ENCODE results near the gene OTUD3. TPM values are rescaled to one million over a fixed set of nuclear protein-coding genes. Genes with fewer than 3 reads are reported as not detected.
A peak's percentile ranks its signal among the peaks of the same experiment; 100 is the strongest.
"Not testable (repeated sequence)": the region's sequence is repeated elsewhere in the genome, so short reads cannot be mapped to it uniquely, and the experiment has no call there.

Gene OTUD3
- polyA plus RNA-seq, 6 donors from 2014 or later: 0.74 to 3.6 (median 2.0) TPM

- ATAC-seq (ENCODE audit: low read depth in 2 of 2): no peak
- DNase-seq: no peak
- Mint-ChIP-seq H3K4me1 (peaks cover 0 to 5% (median 0%) of the 10 kb centered on the region in 3 donors), H3K27me3 (peaks cover 16 to 38% (median 26%) of the 10 kb centered on the region in 3 donors), H3K9me3 (peaks cover 0 to 20% (median 10%) of the 10 kb centered on the region in 7 donors), H3K27ac (no peak overlapping the region), H3K36me3 (peaks cover 0 to 8% of the 10 kb centered on the region in 2 donors), H3K4me3 (no peak overlapping the region)
Observed at GRCh38 chr1:19859876-19860275, 22.3 kb upstream of the OTUD3 start.

- H3K4me1 Mint-ChIP-seq: peaks cover 0 to 5% (median 0%) of the 10 kb centered on the region in 3 donors
- no peak for DNase-seq
- H3K36me3 Mint-ChIP-seq: peaks cover 0 to 8% of the 10 kb centered on the region in 2 donors
- H3K4me3 Mint-ChIP-seq: no peak overlapping the region
- H3K27me3 Mint-ChIP-seq: peaks cover 17 to 39% (median 24%) of the 10 kb centered on the region in 3 donors
- no peak overlapping the region for H3K27ac Mint-ChIP-seq
- ATAC-seq (ENCODE audit: low read depth in 2 of 2): no peak
- peaks cover 0 to 20% (median 10%) of the 10 kb centered on the region in 7 donors for H3K9me3 Mint-ChIP-seq
Observed at GRCh38 chr1:19860418-19860817, 21.8 kb upstream of the OTUD3 start.

GRCh38 chr1:19861034-19861433 lies 21.2 kb upstream of the OTUD3 start:
- DNase-seq (no peak), ATAC-seq (ENCODE audit: low read depth in 2 of 2) (no peak)
- peaks cover 23 to 39% (median 30%) of the 10 kb centered on the region in 3 donors for H3K27me3 Mint-ChIP-seq
- peaks cover 0 to 8% of the 10 kb centered on the region in 2 donors for H3K36me3 Mint-ChIP-seq
- no peak overlapping the region for H3K4me3 Mint-ChIP-seq
- peaks cover 0 to 22% (median 12%) of the 10 kb centered on the region in 7 donors for H3K9me3 Mint-ChIP-seq
- H3K4me1 Mint-ChIP-seq: peaks cover 0 to 5% (median 0%) of the 10 kb centered on the region in 3 donors
- H3K27ac Mint-ChIP-seq: no peak overlapping the region

GRCh38 chr1:19861842-19862530 lies 20.2 kb upstream of the OTUD3 start:
- Mint-ChIP-seq H3K9me3 (peaks cover 0 to 22% (median 12%) of the 10 kb centered on the region in 7 donors), H3K4me3 (no peak overlapping the region), H3K36me3 (peaks cover 0 to 8% of the 10 kb centered on the region in 2 donors), H3K27me3 (peaks cover 32 to 40% (median 33%) of the 10 kb centered on the region in 3 donors), H3K27ac (no peak overlapping the region), H3K4me1 (peaks cover 0 to 5% (median 0%) of the 10 kb centered on the region in 3 donors)
- no peak for ATAC-seq (ENCODE audit: low read depth in 2 of 2)
- no peak for DNase-seq

GRCh38 chr1:19862944-19863343 lies 19.3 kb upstream of the OTUD3 start:
- Mint-ChIP-seq H3K4me1 (peaks cover 0 to 5% (median 0%) of the 10 kb centered on the region in 3 donors), H3K9me3 (peaks cover 0 to 22% (median 12%) of the 10 kb centered on the region in 7 donors), H3K4me3 (no peak overlapping the region), H3K27ac (no peak overlapping the region), H3K27me3 (peaks cover 30 to 41% (median 39%) of the 10 kb centered on the region in 3 donors), H3K36me3 (peaks cover 0 to 8% of the 10 kb centered on the region in 2 donors)
- no peak for DNase-seq
- ATAC-seq (ENCODE audit: low read depth in 2 of 2): no peak

GRCh38 chr1:19864570-19865160 lies 17.5 kb upstream of the OTUD3 start:
- H3K9me3 Mint-ChIP-seq: peaks cover 0 to 22% (median 12%) of the 10 kb centered on the region in 7 donors
- no peak for ATAC-seq (ENCODE audit: low read depth in 2 of 2)
- H3K27ac Mint-ChIP-seq: no peak overlapping the region
- H3K4me1 Mint-ChIP-seq: no peaks in the 10 kb centered on the region
- H3K4me3 Mint-ChIP-seq: no peak overlapping the region
- peaks cover 32 to 56% (median 54%) of the 10 kb centered on the region in 3 donors for H3K27me3 Mint-ChIP-seq
- H3K36me3 Mint-ChIP-seq: peaks cover 0 to 8% of the 10 kb centered on the region in 2 donors
- DNase-seq: no peak

GRCh38 chr1:19866029-19866428 lies 16.2 kb upstream of the OTUD3 start:
- no peaks in the 10 kb centered on the region for H3K4me1 Mint-ChIP-seq
- DNase-seq (no peak), ATAC-seq (ENCODE audit: low read depth in 2 of 2) (no peak)
- peaks cover 0 to 8% of the 10 kb centered on the region in 2 donors for H3K36me3 Mint-ChIP-seq
- peaks cover 27 to 61% (median 61%) of the 10 kb centered on the region in 3 donors for H3K27me3 Mint-ChIP-seq
- peaks cover 0 to 22% (median 12%) of the 10 kb centered on the region in 7 donors for H3K9me3 Mint-ChIP-seq
- no peak overlapping the region for H3K4me3 Mint-ChIP-seq
- H3K27ac Mint-ChIP-seq: no peak overlapping the region

- no peak overlapping the region for H3K27ac Mint-ChIP-seq
- ATAC-seq (ENCODE audit: low read depth in 2 of 2) (no peak), DNase-seq (no peak)
- H3K36me3 Mint-ChIP-seq: peaks cover 0 to 8% of the 10 kb centered on the region in 2 donors
- H3K27me3 Mint-ChIP-seq: peaks cover 27 to 62% (median 61%) of the 10 kb centered on the region in 3 donors
- no peak overlapping the region for H3K4me3 Mint-ChIP-seq
- peaks cover 0 to 22% (median 12%) of the 10 kb centered on the region in 7 donors for H3K9me3 Mint-ChIP-seq
- H3K4me1 Mint-ChIP-seq: no peaks in the 10 kb centered on the region
Observed at GRCh38 chr1:19866758-19867157, 15.4 kb upstream of the OTUD3 start.

GRCh38 chr1:19868575-19868974 lies 13.6 kb upstream of the OTUD3 start:
- Mint-ChIP-seq H3K9me3 (peaks cover 0 to 15% (median 8%) of the 10 kb centered on the region in 7 donors), H3K27me3 (peaks cover 34 to 71% (median 69%) of the 10 kb centered on the region in 3 donors)
- not testable (repeated sequence) for H3K27ac Mint-ChIP-seq; H3K4me1 Mint-ChIP-seq; DNase-seq; ATAC-seq (ENCODE audit: low read depth in 2 of 2); H3K36me3 Mint-ChIP-seq; H3K4me3 Mint-ChIP-seq

- not testable (repeated sequence) for H3K4me3 Mint-ChIP-seq; DNase-seq; H3K36me3 Mint-ChIP-seq; H3K9me3 Mint-ChIP-seq; ATAC-seq (ENCODE audit: low read depth in 2 of 2); H3K4me1 Mint-ChIP-seq
- H3K27me3 Mint-ChIP-seq: peaks cover 34 to 72% (median 72%) of the 10 kb centered on the region in 3 donors
- H3K27ac Mint-ChIP-seq: peak overlapping the region in 1 of 6 donors; percentile 79
Observed at GRCh38 chr1:19869453-19869852, 12.7 kb upstream of the OTUD3 start.

- H3K27me3 Mint-ChIP-seq: peaks cover 30 to 75% (median 74%) of the 10 kb centered on the region in 3 donors
- no peak overlapping the region for H3K27ac Mint-ChIP-seq
- DNase-seq (no peak), ATAC-seq (ENCODE audit: low read depth in 2 of 2) (no peak)
- H3K9me3 Mint-ChIP-seq: peaks cover 0 to 8% (median 2%) of the 10 kb centered on the region in 7 donors
- H3K4me1 Mint-ChIP-seq: peaks cover 0 to 2% (median 0%) of the 10 kb centered on the region in 3 donors
- no peak overlapping the region for H3K4me3 Mint-ChIP-seq
- peaks cover 0 to 9% of the 10 kb centered on the region in 2 donors for H3K36me3 Mint-ChIP-seq
Observed at GRCh38 chr1:19869929-19870328, 12.3 kb upstream of the OTUD3 start.

GRCh38 chr1:19872190-19872589 lies 10.0 kb upstream of the OTUD3 start:
- H3K9me3 Mint-ChIP-seq: peaks cover 0 to 5% (median 0%) of the 10 kb centered on the region in 7 donors
- H3K27me3 Mint-ChIP-seq: peaks cover 44 to 73% (median 65%) of the 10 kb centered on the region in 3 donors

GRCh38 chr1:19877181-19877750 lies 4.9 kb upstream of the OTUD3 start:
- no peak for ATAC-seq (ENCODE audit: low read depth in 2 of 2)
- H3K9me3 Mint-ChIP-seq: peaks cover 0 to 4% (median 0%) of the 10 kb centered on the region in 7 donors
- no peak for DNase-seq
- H3K4me3 Mint-ChIP-seq: no peak overlapping the region
- H3K27me3 Mint-ChIP-seq: peaks cover 32 to 64% (median 43%) of the 10 kb centered on the region in 3 donors
- peak overlapping the region in 1 of 6 donors; percentile 74 for H3K27ac Mint-ChIP-seq
- peaks cover 4 to 5% (median 5%) of the 10 kb centered on the region in 3 donors for H3K4me1 Mint-ChIP-seq
- H3K36me3 Mint-ChIP-seq: peaks cover 0 to 9% of the 10 kb centered on the region in 2 donors

More at GRCh38 chr1:19872190-19872589, 10.0 kb upstream of the OTUD3 start:
- Mint-ChIP-seq H3K27ac (no peak overlapping the region), H3K4me3 (no peak overlapping the region), H3K4me1 (peaks cover 0 to 2% (median 0%) of the 10 kb centered on the region in 3 donors), H3K36me3 (peaks cover 0 to 9% of the 10 kb centered on the region in 2 donors)
- ATAC-seq (ENCODE audit: low read depth in 2 of 2): no peak
- no peak for DNase-seq

Data from naive B cell (primary cell).